PC-3 (cell line): Measurements from ENCODE around the gene TENM4. TPM values are rescaled to one million over a fixed set of nuclear protein-coding genes. Genes with fewer than 3 reads are reported as not detected.

Source experiments
- ATAC-seq: fragments of 200-7000 bp; cut with Tn5 transposase; 2 replicates; pipeline ENCODE4 v1.9.1; 2020; ENCODE audit warnings: mild to moderate bottlenecking, moderate library complexity
- BruUV-seq: library from RNA; stranded (reverse); fragments of 400-500 nt; replicated peaks from 2 replicates; lab custom pipeline; 2021; lab: Mats Ljungman, UMichigan
- CTCF ChIA-PET: fragments of 300-600 bp; sonication (Branson Sonifier 250); formaldehyde crosslinking; loops from one replicate; lab custom pipeline; 2022; ENCODE audit warnings: antibody characterized with exemption; lab: Charles Lee
- POLR2A ChIA-PET: fragments of 300-600 bp; sonication (Branson Sonifier 250); formaldehyde crosslinking; loops from one replicate; lab custom pipeline; 2022; ENCODE audit warnings: antibody characterized with exemption; ENCODE audit not compliant: unreplicated experiment; lab: Charles Lee
- DNase-seq: peaks from one replicate; pipeline ENCODE4 v3.0.0-alpha.2; 2015
- H2AFZ ChIP-seq: fragments of 300-600 bp; sonication (generic); 2 replicates; pipeline ENCODE4 v1.6.0; 2016; ENCODE audit warnings: antibody characterized with exemption, low read length
- H3F3A ChIP-seq: fragments of 300-600 bp; sonication (generic); one replicate; pipeline ENCODE4 v1.6.0; 2017; ENCODE audit warnings: antibody characterized with exemption, low read length, control low read depth, mild to moderate bottlenecking; ENCODE audit not compliant: unreplicated experiment
- H3K27ac ChIP-seq: fragments of 300-600 bp; sonication (generic); 2 replicates; pipeline ENCODE4 v1.5.1; 2016; ENCODE audit warnings: mild to moderate bottlenecking, low read length
- H3K27me3 ChIP-seq: fragments of 300-600 bp; sonication (generic); 2 replicates; pipeline ENCODE4 v1.6.1; 2016; ENCODE audit warnings: low read length, mixed read lengths
- H3K36me3 ChIP-seq: fragments of 300-600 bp; sonication (generic); 2 replicates; pipeline ENCODE4 v1.6.1; 2016; ENCODE audit warnings: low read depth, mixed run types, low read length, mixed read lengths
- H3K4me1 ChIP-seq: fragments of 300-600 bp; sonication (generic); 2 replicates; pipeline ENCODE4 v1.5.1; 2016; ENCODE audit warnings: low read length; ENCODE audit not compliant: insufficient read depth
- H3K4me2 ChIP-seq: fragments of 300-600 bp; sonication (generic); 2 replicates; pipeline ENCODE4 v1.6.0; 2016; ENCODE audit warnings: low read length
- H3K4me3 ChIP-seq: fragments of 300-600 bp; sonication (generic); 2 replicates; pipeline ENCODE4 v1.5.1; 2016; ENCODE audit warnings: mild to moderate bottlenecking, low read length, mixed read lengths
- H3K79me2 ChIP-seq: fragments of 300-600 bp; sonication (generic); 2 replicates; pipeline ENCODE4 v1.6.1; 2017; ENCODE audit warnings: low read length, mixed read lengths
- H3K9ac ChIP-seq: fragments of 300-600 bp; sonication (generic); 2 replicates; pipeline ENCODE4 v1.6.0; 2016; ENCODE audit warnings: mild to moderate bottlenecking, low read length
- H3K9me2 ChIP-seq: fragments of 300-600 bp; sonication (generic); replicated peaks from 2 replicates; pipeline ENCODE4 v1.6.1; 2016; ENCODE audit warnings: mixed run types, low read length, mixed read lengths
- H3K9me3 ChIP-seq: fragments of 300-600 bp; sonication (generic); 2 replicates; pipeline ENCODE4 v1.6.1; 2016; ENCODE audit warnings: low read length, mixed read lengths
- H4K20me1 ChIP-seq: fragments of 300-600 bp; sonication (generic); 2 replicates; pipeline ENCODE4 v1.6.1; 2016; ENCODE audit warnings: low read length, mixed read lengths
- CTCF ChIP-seq: fragments of 300-600 bp; sonication (generic); conservative IDR thresholded peaks from 2 replicates; pipeline ENCODE4 v1.5.1; 2017; ENCODE audit warnings: antibody characterized with exemption, low read depth, mild to moderate bottlenecking, low read length
- EZH2 ChIP-seq: fragments of 300-600 bp; sonication (generic); IDR thresholded peaks from one replicate; pipeline ENCODE4 v1.6.1; 2017; ENCODE audit warnings: antibody characterized with exemption, mild to moderate bottlenecking, low read length; ENCODE audit not compliant: unreplicated experiment
- EZH2phosphoT487 ChIP-seq: fragments of 300-600 bp; sonication (generic); IDR thresholded peaks from 2 replicates; pipeline ENCODE4 v1.6.1; 2018; ENCODE audit warnings: mild to moderate bottlenecking, antibody characterized with exemption, low read length, borderline replicate concordance
- intact Hi-C: fragments of 100-400 bp; cut with micrococcal nuclease; formaldehyde crosslinking; loops from 2 replicates; pipeline ENCODE4 v1.9.0; 2023
- total RNA-seq: library from RNA; depleted of rRNA; stranded (reverse); fragments of >200 nt; gene quantifications from 2 replicates; pipeline ENCODE4 v1.2.3, GENCODE V29; 2014

The TENM4 gene
- total RNA-seq, 1 experiment from 2014 or later = 19.7 TPM

- ATAC-seq (no peak), DNase-seq (peak; percentile 51)
- TF ChIP-seq EZH2phosphoT487 (no peak), CTCF (no peak), EZH2 (no peak)
- Histone ChIP-seq H3K4me1 (peaks cover 44% of the 10 kb centered on the region), H3K27ac (peak overlapping the region; percentile 10; the same call in 1 of the 2 replicates), H3F3A (peaks cover 13% of the 10 kb centered on the region), H3K27me3 (no peaks in the 10 kb centered on the region), H3K36me3 (no peaks in the 10 kb centered on the region), H2AFZ (no peak overlapping the region), H3K79me2 (no peaks in the 10 kb centered on the region), H4K20me1 (no peaks in the 10 kb centered on the region), H3K9me2 (no peaks in the 10 kb centered on the region), H3K9ac (no peak overlapping the region), H3K4me3 (no peak overlapping the region), H3K4me2 (no peak overlapping the region), H3K9me3 (no peaks in the 10 kb centered on the region)
- intact Hi-C loops = no loop called here
- no TSS peak for BruUV-seq
- ChIA-PET CTCF (no interaction called here), POLR2A (no interaction called here)
Observed at GRCh38 chr11:78806214-78807004, 634.4 kb downstream of the TENM4 start.

- ChIA-PET POLR2A (no interaction called here), CTCF (no interaction called here)
- Histone ChIP-seq H3F3A (peaks cover 23% of the 10 kb centered on the region), H3K9me2 (no peaks in the 10 kb centered on the region), H3K4me3 (no peak overlapping the region), H3K79me2 (no peaks in the 10 kb centered on the region), H3K27me3 (no peaks in the 10 kb centered on the region), H3K4me1 (peaks cover 57% of the 10 kb centered on the region), H2AFZ (no peak overlapping the region), H3K27ac (no peak overlapping the region), H3K4me2 (no peak overlapping the region), H3K36me3 (no peaks in the 10 kb centered on the region), H3K9me3 (no peaks in the 10 kb centered on the region), H4K20me1 (no peaks in the 10 kb centered on the region), H3K9ac (no peak overlapping the region)
- no TSS peak for BruUV-seq
- intact Hi-C loops = loop anchor here (5.0 kb wide), 1 partner anchor 272 kb away; no protein-coding TSS in a partner anchor
- TF ChIP-seq EZH2phosphoT487 = no peak
- TF ChIP-seq EZH2 = no peak
- no peak for TF ChIP-seq CTCF
- DNase-seq = no peak
- no peak for ATAC-seq
Observed at GRCh38 chr11:78804991-78805390, 635.8 kb downstream of the TENM4 start.

GRCh38 chr11:78803995-78804394, 636.8 kb downstream of the TENM4 start:
- Histone ChIP-seq H3K4me2 (no peak overlapping the region), H3K4me1 (peaks cover 58% of the 10 kb centered on the region), H3K9me2 (no peaks in the 10 kb centered on the region), H3K36me3 (no peaks in the 10 kb centered on the region), H3K27me3 (no peaks in the 10 kb centered on the region), H4K20me1 (no peaks in the 10 kb centered on the region), H3F3A (peaks cover 32% of the 10 kb centered on the region), H3K79me2 (no peaks in the 10 kb centered on the region), H3K27ac (0 out of 2 replicates have a peak overlapping the region, but pooled peaks have one; percentile 96), H3K9ac (no peak overlapping the region), H3K9me3 (no peaks in the 10 kb centered on the region), H2AFZ (no peak overlapping the region), H3K4me3 (no peak overlapping the region)
- ATAC-seq = no peak
- ChIA-PET POLR2A (no interaction called here), CTCF (no interaction called here)
- no peak for DNase-seq
- no TSS peak for BruUV-seq
- intact Hi-C loops = loop anchor here (5.0 kb wide), 1 partner anchor 273 kb away; no protein-coding TSS in a partner anchor
- no peak for TF ChIP-seq EZH2phosphoT487
- no peak for TF ChIP-seq EZH2
- no peak for TF ChIP-seq CTCF
